ENCODE measurements around the gene RAX2. TPM values are rescaled to one million over a fixed set of nuclear protein-coding genes. Genes with fewer than 3 reads are reported as not detected.

Gene RAX2
- total RNA-seq, 1 donor from 2014 or later: not detected

DNA sequence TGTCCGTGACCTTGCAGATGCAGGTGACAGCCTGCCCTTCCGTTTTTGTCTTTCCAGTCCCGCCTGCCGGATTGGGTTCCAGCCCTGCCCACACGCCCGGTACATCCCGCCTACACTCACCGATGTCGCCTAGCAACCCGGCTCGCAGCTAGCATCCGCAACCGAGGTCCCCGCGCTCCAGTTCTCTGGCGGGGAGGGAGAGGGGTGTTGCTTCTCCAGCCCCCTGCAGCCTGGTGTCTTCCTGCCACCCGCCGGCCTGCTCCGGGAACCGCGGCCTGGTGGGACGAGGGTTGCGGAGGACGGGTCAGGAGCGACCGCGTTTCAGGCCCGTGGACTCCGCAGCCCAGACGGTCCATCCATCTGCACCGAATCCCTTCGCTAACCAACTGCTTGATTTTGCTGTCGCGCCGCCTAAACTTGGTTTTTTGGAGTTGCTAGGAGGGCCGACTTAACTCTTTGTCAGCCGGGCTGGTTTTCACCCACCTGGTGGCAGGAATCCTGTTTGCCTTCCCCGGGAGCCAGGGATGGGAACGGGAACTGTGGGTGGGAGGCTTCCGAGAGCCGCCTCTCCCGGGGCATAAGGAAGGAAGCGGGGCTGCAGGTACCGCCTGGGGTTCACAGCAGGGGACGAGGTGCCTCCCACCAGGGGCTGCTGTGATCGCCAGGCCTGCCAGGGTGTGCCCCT lies 29.5 kb upstream of the RAX2 start:
- DNase-seq (ENCODE audit: low read depth in 2 of 2): no peak

DNA sequence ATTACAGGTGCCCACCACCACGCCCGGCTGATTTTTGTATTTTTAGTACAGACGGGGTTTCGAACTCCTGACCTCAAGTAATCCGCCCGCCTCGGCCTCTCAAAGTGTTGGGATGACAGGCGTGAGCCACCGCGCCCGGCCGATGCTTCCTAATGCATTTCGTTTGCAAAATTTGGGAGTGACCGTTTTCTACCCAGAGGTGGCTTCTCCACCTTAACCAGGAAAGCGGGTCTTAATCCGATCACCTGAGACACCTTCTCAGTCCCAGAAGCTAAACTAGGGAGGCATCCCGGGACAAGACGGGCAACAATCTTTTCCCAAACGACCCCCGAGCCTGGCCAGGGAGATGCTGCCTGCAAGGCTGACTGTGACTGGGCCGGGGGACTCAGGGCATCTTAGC lies 29.0 kb upstream of the RAX2 start:
- DNase-seq (ENCODE audit: low read depth in 2 of 2): no peak

DNA sequence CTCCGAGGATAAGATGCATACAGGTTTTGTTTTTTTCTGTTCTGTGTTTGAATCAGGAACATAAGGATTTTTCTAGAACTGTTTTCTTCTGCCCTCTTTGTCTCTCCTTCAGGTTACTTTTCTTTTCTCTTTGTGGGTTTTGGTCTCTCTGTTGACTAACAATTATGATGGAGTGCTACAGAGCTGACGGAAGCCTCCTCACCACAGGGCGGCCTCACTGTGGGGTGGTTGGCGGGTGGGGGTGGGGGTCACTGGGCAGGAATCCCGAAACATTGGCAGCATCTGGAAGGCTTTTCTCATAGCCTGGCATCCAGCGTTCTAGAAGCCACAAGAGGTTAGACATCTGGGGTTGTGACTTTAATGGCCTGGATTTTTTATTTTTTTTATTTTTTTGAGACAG lies 26.1 kb upstream of the RAX2 start:
- no peak for DNase-seq (ENCODE audit: low read depth in 2 of 2)

DNA sequence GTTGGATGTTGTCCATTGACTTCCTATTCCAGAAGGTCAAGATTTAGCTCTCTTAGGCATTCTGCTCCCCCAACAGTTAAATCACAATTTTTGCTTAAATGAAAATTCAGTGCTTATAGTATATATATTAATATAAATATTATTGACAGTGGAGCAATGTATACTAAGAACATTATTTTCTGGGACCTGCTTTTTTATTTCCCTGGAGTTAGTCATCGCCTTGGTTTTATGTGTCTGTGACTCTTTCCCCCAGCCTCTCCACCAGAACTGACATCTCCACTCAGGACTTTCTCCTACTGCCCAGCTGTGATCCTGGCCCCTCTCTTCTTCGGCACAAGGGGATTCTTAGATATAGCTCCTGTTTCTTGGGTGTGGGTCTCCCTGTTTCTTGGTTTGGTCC lies 24.3 kb upstream of the RAX2 start:
- DNase-seq (ENCODE audit: low read depth in 2 of 2): no peak

DNA sequence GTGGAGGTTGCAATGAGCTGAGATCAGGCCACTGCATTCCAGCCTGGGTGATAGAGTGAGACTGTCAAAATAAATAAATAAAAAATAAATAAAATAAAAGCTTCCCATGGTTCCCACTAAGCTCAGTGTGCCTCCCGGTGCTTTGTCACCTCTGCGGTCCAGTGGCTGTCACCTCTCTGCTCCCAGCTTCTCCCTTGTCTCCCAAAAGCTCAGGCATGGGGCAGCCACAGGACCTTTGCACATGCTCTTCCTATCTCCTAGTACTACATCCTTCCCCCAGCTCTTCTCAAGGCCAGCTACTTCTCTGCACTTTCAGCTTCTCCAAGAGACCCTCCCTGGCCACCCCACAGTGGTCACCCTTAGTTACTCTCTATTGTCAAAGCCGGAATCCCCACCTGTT lies 21.8 kb upstream of the RAX2 start:
- DNase-seq (ENCODE audit: low read depth in 2 of 2): no peak

DNA sequence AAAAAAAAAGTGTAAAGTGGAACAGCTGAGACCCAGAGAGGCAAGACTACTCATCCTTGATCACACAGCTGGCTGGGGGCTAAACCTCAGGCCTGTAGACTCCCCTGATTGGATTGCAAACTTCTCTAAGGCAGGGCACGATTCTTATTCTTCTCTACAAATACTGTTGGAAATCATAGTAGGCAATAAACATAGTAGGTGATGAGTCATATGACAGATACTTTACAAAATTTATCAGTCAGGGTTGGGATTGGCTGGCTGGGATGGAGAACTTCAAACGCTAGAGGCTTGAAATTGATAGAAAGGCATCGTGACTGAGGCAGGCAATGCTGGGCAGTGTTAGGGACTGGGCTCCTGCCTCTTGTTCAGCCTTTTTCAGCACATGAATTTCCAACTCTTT lies 20.1 kb upstream of the RAX2 start:
- no peak for DNase-seq (ENCODE audit: low read depth in 2 of 2)

DNA sequence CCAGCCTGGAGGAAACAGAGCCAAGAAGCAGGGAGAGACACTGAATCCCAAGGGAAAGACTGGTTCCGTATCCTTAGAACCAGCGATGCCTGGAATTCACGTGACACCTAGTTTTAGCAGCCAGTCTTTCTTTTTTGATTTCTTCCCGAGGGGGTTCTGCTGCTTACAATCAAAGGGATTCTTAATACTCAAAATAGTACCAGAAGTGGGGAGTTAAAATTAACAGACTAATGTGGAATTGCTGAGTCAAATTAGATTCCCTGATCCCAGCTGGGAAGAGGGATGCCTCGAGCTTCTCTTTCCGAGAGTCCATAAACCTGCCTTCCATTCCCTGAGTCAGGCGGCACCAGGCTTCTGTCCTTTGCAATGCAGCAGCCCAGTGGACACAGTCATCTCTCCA lies 18.9 kb upstream of the RAX2 start:
- DNase-seq (ENCODE audit: low read depth in 2 of 2): no peak

DNA sequence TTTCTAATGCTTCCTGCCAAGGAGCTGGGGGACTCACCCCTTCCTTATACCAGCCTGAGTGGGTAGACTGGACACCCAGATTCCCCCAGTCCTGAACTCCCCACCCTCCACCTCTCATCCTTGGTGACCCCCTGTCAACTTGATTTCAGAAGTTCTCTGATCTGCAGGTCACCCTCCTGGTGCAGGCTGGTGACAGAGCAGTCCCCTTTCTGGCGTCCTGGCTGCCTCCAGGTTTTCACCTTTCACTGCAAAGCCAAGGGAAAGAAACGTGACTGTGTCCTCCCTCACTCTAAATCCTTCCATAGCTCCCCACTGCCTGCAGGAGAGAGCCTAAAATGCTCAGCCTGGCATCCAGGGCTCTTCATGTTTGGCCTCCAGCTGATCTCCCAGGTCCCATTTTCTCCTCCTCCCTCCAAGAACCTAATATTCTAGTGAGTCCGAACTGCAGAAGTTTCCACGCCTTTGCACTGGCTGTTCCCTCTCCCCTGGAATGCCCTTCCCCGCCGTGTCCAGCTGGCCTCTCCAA lies 18.2 kb upstream of the RAX2 start:
- no peak for DNase-seq (ENCODE audit: low read depth in 2 of 2)

DNA sequence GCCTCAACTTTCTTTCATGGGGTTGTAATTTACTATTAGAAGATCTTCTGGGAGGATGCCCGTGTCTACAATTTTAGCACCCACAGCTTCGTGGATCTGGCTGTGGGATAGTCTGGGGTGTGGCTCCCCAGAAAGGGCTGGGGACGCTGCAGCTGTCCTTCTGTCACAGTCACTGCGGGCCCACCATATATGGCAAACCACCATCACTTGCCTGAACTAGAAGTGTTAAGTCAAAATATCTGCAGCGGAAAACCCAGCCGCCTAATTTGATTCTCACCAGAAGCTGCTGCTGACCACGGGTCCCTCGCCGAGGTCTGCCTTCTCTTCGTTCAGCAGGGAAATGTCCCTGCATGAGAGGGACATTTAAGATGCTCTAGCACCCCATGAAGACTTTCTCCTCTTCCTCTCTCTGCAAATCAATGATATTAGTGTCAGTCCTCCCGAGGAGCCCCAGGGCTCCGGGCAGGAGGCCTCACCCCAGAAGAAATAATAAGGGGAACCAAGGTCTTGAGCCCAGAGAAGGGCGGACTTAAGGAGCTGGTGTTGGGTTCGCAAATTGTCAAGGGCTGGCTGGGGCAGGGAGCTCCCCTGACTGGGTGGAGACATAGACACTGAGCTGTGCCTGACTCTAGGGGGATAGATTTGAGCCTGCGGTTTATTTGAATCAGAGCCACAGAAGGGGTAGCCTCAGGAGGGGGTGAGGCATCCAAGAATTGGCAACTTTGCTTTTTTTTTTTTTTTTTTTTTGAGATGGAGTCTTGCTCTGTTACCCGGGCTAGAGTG lies 17.2 kb upstream of the RAX2 start:
- DNase-seq (ENCODE audit: low read depth in 2 of 2): no peak

DNA sequence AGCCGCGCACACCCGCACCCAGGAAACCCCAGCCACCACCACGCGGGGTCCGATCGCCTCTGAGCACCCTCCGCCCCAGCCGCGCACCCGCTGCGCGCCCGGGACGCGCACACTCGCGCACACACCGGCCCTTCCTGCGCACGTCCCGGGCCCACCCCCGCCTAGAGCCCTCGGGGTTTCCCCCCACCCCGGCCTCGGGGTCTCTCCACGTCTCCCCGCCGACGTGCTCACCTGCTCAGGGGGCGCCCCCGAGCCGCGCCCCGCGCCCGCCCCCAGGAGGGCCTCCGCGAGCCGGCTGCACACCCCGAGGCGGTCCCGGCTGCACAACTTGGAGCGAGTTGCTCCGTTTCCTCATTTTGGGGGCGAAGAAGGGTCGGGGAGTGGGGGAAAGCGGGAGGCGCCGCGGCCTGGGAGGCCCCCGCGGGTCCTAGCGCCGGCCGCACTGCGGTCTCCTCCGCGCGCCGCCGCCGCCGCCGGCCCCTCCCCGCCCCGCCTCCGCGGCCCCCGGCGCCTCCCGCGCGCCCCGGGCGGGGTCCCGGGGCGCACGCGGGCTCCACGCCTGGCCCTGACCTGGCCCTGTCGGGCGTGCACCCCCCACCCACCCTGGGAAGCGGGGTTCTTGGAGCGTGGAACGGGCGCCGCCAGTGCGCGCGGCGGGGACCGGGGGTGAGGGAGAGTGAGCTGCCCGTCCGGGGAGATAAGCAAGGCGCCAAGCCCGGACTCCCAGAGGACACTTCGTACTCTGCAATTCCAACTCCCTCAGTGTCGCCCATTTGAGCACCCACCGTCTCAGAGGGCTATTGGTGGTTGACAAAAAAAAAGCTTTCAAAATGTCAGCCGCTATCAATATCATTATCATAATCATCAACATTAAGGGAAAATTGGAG lies 14.2 kb upstream of the RAX2 start, which contains the start of gene MATK:
TSS of gene MATK (minus strand) at position 444 of the 887 bp plus-strand sequence. CDS start 1,246 bp downstream, outside the sequence.
- DNase-seq (ENCODE audit: low read depth in 2 of 2): no peak

DNA sequence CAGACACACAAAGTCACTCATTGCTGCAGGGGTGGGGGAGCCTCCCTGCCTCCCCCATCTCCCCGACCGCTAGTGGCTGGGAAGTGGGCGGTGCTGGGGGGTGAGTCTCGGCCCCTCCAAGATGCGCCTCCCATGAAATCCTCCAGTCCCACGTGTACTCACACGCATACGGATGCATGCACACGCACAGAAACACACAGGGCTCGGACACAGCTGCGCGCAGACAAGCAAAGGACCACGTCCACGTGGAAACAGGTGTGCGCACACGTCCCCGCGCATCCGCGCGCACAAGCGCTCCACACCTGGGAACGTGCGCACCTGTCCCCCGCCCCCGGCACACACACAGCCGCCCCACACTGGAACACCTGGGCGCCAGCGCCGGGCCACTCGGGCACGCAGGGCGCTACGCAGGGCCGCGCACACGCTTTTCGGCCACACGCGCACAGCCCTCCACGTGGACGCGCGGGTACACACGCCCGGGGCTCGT lies 13.5 kb upstream of the RAX2 start:
- DNase-seq (ENCODE audit: low read depth in 2 of 2): no peak

DNA sequence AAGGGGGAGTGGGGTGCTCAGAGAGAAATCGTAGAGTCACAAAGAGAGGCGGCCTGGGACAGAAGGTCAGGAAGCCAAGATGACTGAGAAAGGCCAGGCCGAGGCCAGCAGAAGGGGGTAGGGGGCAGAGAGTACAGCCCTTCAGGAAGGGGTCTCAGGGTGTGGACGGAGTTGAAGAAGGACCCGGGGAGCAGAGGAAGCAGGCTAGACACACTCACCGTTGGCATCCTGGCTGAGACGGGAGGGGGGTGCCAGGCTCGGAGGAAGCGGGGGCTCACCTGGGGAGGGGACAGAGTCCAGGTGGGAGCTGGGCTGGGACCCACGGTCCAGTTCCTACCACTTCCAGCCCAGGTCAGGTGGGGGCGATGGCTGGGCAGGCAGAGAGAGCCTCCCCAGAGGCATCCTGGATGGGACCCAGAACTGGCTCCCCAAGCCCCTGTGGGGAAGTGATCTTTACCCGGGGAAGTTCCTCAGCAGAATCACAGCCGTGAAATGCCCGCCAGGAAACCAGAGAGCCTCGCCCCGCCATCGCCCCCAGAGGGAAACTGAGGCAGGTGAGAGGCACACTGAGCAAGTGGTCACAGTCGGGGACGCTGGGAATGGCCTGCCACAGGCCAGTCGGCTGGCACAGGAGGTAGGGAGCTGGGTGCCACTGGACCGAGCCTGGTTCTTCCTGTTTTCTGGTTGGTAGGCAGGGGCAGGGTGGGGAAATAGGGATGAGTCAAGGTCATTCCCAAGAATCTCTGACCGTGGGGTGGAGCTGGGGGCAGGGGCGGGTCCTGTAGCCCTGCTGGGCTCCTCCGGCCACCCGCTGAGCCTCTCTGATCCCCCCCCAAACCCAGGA lies 12.8 kb upstream of the RAX2 start:
- no peak for DNase-seq (ENCODE audit: low read depth in 2 of 2)

DNA sequence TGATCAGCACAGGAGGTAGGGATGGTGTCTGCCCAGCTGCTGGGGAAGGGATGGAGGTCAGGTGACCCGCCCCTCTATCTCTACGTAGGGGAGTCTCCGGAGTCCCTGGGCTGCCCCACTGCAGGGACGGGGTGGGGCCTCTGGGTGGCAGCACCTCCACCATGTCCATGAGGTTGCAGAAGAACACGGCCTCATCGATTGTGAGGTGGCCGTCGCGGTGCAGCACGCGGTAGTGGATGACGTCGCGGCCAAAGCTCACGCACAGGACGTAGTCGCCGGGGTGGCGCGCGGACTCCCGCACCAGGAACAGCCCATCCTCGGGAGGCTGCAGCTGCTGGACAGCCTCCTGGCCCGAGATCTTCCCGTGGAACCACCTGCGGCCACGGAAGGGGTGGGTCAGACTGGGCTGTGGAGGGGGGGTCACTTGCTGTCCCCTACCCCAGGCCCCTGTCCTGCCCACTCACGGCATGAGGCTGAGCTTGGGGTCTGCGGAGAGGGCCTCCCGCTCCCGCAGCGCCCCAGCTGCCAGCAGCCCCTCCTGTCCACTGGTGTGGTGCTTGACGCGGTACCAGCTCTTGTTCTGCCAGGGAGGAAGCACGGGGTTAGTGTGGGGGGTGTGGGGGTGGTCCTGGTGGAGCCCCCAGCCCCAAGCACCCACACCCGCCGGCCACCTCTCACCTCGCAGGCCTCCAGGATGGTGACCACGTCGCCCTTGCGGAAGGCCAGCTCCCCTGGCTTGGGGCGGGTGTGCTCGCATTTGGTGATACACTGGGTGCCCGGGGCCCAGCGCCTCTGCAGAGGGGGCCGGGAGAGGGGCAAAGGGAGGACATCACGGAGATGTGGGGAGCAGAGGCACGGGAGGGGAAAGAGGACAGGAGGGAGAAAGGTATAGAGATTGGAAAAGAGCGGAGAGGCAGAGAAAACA lies 11.9 kb upstream of the RAX2 start:
- DNase-seq (ENCODE audit: low read depth in 2 of 2): peak in 1 of 2 donors; percentile 14

DNA sequence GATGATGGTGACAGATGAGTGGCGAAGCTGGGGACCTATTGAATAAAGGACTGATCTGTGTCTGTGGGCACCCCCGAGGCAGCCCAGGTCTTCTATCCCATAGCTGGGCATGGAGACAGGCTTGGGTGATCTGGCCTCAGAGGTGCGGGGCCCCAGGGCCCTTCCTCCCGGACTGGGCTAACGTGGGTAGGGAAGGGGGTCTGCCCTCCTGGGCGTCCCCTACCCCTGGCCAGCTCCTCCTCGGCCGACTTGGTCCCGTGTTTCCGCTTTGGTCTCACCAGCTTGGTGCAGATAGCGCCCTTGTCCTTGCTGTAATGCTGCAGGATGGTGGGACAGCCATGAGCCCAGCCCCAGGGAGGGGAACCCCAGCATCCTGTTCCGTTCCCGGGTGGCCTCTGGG lies 10.9 kb upstream of the RAX2 start:
- no peak for DNase-seq (ENCODE audit: low read depth in 2 of 2)

DNA sequence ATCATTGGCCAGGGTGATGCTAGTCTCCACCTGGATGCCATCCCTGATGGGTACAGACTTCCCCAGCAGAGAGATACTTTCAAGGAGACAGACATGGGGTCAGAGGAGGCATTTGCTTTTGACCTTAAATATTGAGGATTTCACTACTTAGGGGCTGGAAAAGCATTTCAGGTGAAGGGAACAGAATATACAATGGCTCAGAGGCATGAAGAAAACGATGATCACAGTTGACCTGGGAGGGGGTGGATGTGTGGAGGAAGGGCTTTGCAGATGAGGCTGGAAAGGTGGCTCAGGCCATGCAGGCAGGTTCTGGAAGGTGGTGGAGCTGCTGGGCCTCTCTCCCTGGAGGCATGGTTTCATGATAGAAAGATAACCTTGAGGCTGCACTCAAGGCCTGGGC lies 10.3 kb upstream of the RAX2 start:
- DNase-seq (ENCODE audit: low read depth in 2 of 2): no peak

DNA sequence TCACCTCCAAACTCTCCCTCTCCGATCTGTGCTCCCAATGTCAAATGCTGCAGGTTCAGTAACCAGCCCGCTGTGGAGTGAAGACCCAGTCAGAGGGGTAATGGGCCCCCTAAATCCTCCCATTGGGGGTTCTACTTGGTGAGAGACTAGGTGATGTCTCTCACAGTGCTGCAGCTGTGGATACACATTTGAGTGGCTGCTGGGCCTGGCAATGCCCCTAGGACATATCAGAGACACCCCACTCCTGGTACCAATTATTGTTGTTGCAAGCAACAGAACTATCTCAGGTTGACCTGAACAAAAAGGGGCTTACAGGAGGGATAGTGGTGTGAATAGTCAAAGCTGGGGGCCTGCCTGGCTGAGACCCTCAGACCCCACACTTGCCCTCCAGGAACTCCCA lies 9.6 kb upstream of the RAX2 start:
- no peak for DNase-seq (ENCODE audit: low read depth in 2 of 2)

DNA sequence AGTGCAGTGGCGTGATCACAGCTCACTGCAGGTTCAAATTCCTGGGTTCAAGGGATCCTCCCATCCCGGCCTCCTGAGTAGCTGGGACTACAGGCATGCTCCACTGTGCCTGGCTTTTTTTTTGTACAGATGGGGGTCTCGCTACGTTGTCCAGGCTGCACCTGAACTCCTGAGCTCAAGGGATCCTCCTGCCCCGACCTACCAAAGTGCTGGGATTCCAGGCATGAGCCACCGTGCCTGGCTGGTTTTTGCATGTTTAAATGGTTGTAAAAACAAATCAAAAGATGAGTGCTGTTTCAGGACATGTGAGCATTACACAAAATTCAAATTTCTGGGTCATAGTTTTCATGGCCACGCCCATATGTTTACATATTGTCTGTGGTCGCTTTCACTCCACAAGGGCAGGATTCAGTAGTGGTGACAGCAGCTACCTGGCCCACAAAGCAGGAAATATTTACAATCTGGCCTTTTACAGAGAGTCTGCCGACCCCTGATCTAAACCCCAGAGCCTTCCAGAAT lies 8.8 kb upstream of the RAX2 start:
- DNase-seq (ENCODE audit: low read depth in 2 of 2): no peak

DNA sequence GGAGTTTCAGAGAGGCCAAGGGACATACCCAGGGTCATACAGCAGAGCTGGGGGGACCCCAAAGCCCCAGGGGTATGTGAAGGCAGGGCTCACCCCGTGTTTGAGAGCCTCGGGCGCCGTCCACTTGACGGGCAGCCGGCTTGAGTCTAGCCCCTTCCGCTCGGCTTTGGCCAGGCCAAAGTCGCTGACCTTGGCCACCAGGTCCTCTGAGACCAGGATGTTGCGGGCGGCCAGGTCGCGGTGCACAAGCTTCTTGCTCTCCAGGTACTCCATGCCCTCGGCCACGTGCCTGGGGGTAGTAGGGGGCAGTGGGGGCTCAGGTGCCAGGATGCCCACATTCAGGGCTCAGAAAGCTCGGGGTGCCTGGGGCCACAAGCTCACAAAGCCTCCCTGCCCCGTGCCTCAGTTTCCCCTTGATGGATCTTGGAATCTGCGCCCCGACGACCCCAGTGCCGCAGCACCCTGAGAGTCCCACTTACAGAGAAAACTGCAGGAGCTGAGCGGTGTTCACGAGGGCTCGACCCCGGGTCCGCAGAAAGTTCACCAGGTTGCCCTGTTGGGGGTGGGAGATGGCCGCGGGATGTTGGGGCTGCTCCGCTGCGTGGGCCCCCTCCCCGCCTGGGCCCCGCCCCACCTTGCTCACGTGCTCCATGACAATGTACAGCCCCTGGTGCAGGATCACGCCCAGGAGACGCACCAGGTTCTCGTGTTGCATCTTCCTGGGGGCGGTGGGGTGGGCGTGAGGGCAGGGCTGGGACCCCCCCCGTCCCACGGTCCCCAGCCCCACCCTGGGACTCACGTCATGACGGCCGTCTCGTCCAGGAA lies 7.1 kb upstream of the RAX2 start:
- DNase-seq (ENCODE audit: low read depth in 2 of 2): no peak

Data from dermis microvascular lymphatic vessel endothelial cell (primary cell).